IMR-90 (cell line): Measurements from ENCODE around the gene GH2. TPM values are rescaled to one million over a fixed set of nuclear protein-coding genes. Genes with fewer than 3 reads are reported as not detected.

Source experiments
- ATAC-seq: fragments of 200-7000 bp; cut with Tn5 transposase; 2 replicates; pipeline ENCODE4 v1.9.1; 2020; ENCODE audit warnings: low read depth, mild to moderate bottlenecking, moderate library complexity
- BruUV-seq: library from RNA; stranded (reverse); fragments of 400-500 nt; replicated peaks from 2 replicates; lab custom pipeline; 2021; lab: Mats Ljungman, UMichigan
- CTCF ChIA-PET: fragments of 300-600 bp; formaldehyde crosslinking; extraction: SDS; loops from one replicate; lab custom pipeline; 2021; ENCODE audit warnings: antibody characterized with exemption; lab: Yijun Ruan, JAX
- POLR2A ChIA-PET: fragments of 300-600 bp; sonication (Branson Sonifier 250); formaldehyde crosslinking; loops from one replicate; lab custom pipeline; 2022; ENCODE audit warnings: antibody characterized with exemption; ENCODE audit not compliant: unreplicated experiment; lab: Charles Lee
- DNase-seq: peaks from one replicate; pipeline ENCODE4 v3.0.0; 2013
- H2AFZ ChIP-seq: replicated peaks from 2 replicates; pipeline ENCODE3; 2013; ENCODE audit warnings: low read length, mild to moderate bottlenecking; ENCODE audit not compliant: poor library complexity
- H2AK5ac ChIP-seq: 2 replicates; pipeline ENCODE4 v1.6.1; 2013; ENCODE audit warnings: low read depth, low read length, inconsistent platforms
- H2AK9ac ChIP-seq: replicated peaks from 2 replicates; pipeline ENCODE3; 2013; ENCODE audit warnings: mild to moderate bottlenecking, low read depth, low read length, moderate library complexity; ENCODE audit not compliant: poor library complexity
- H2BK120ac ChIP-seq: 2 replicates; pipeline ENCODE4 v1.6.1; 2013; ENCODE audit warnings: low read depth, low read length, inconsistent platforms
- H2BK15ac ChIP-seq: 3 replicates; pipeline ENCODE4 v1.6.1; 2013; ENCODE audit warnings: low read depth, low read length, inconsistent platforms
- H2BK20ac ChIP-seq: 2 replicates; pipeline ENCODE4 v1.6.1; 2013; ENCODE audit warnings: low read depth, mild to moderate bottlenecking, inconsistent platforms, low read length, moderate library complexity
- H2BK5ac ChIP-seq: 2 replicates; pipeline ENCODE4 v1.6.1; 2013; ENCODE audit warnings: mild to moderate bottlenecking, low read depth, low read length, inconsistent platforms; ENCODE audit not compliant: poor library complexity, severe bottlenecking
- H3K14ac ChIP-seq: replicated peaks from 2 replicates; pipeline ENCODE4 v1.6.1; 2013; ENCODE audit warnings: low read depth, low read length, inconsistent platforms
- H3K18ac ChIP-seq: 2 replicates; pipeline ENCODE4 v1.6.1; 2013; ENCODE audit warnings: low read depth, low read length, control low read depth
- H3K23ac ChIP-seq: 2 replicates; pipeline ENCODE4 v1.6.1; 2013; ENCODE audit warnings: low read depth, low read length, inconsistent platforms
- H3K27ac ChIP-seq: 2 replicates; pipeline ENCODE4 v1.5.1; 2013; ENCODE audit warnings: mild to moderate bottlenecking, control low read depth, low read length; ENCODE audit not compliant: insufficient read depth
- H3K27me3 ChIP-seq: 2 replicates; pipeline ENCODE4 v1.6.1; 2013; ENCODE audit warnings: low read length; ENCODE audit not compliant: control insufficient read depth, insufficient read depth
- H3K36me3 ChIP-seq: 2 replicates; pipeline ENCODE4 v1.6.1; 2013; ENCODE audit warnings: low read length, mixed read lengths; ENCODE audit not compliant: control insufficient read depth, insufficient read depth
- H3K4ac ChIP-seq: 2 replicates; pipeline ENCODE4 v1.6.1; 2013; ENCODE audit warnings: low read depth, low read length, inconsistent platforms
- H3K4me1 ChIP-seq: 2 replicates; pipeline ENCODE4 v1.6.1; 2013; ENCODE audit warnings: low read length, mixed read lengths; ENCODE audit not compliant: control insufficient read depth, insufficient read depth
- H3K4me2 ChIP-seq: 2 replicates; pipeline ENCODE4 v1.6.1; 2013; ENCODE audit warnings: low read depth, mild to moderate bottlenecking, control low read depth, low read length, moderate library complexity
- H3K4me3 ChIP-seq: 2 replicates; pipeline ENCODE4 v1.5.1; 2013; ENCODE audit warnings: low read depth, mild to moderate bottlenecking, control low read depth, low read length, moderate library complexity; ENCODE audit not compliant: insufficient read depth
- H3K56ac ChIP-seq: 2 replicates; pipeline ENCODE4 v1.6.1; 2013; ENCODE audit warnings: low read length, inconsistent platforms; ENCODE audit not compliant: insufficient read depth; ENCODE audit errors: extremely low read depth
- H3K79me1 ChIP-seq, 2 experiments: 2 replicates each; pipeline ENCODE4 v1.6.1; 2013; ENCODE audit warnings: low read length in 2 of 2, inconsistent platforms in 1 of 2, low read depth in 1 of 2
- H3K9ac ChIP-seq: 2 replicates; pipeline ENCODE4 v1.6.1; 2013; ENCODE audit warnings: low read depth, low read length, control low read depth
- H3K9me1 ChIP-seq: 2 replicates; pipeline ENCODE4 v1.6.1; 2013; ENCODE audit warnings: low read length, inconsistent platforms; ENCODE audit not compliant: insufficient read depth
- H3K9me3 ChIP-seq: 2 replicates; pipeline ENCODE4 v1.6.1; 2013; ENCODE audit warnings: low read length; ENCODE audit not compliant: control insufficient read depth, insufficient read depth
- H4K20me1 ChIP-seq: 2 replicates; pipeline ENCODE4 v1.6.1; 2013; ENCODE audit warnings: low read length, inconsistent platforms; ENCODE audit not compliant: insufficient read depth
- H4K5ac ChIP-seq: 2 replicates; pipeline ENCODE4 v1.6.1; 2013; ENCODE audit warnings: mild to moderate bottlenecking, low read depth, low read length, control low read depth
- H4K8ac ChIP-seq, 2 experiments: 2 replicates each; pipeline ENCODE4 v1.6.1; 2013; ENCODE audit warnings: low read depth in 2 of 2, low read length in 2 of 2, control low read depth in 1 of 2, inconsistent platforms in 1 of 2
- H4K91ac ChIP-seq: 2 replicates; pipeline ENCODE4 v1.6.1; 2013; ENCODE audit warnings: low read depth, low read length, inconsistent platforms; ENCODE audit not compliant: insufficient read depth
- BHLHE40 ChIP-seq: fragments of 150-350 bp; IDR thresholded peaks from 2 replicates; pipeline ENCODE4 v1.6.1; 2016; ENCODE audit warnings: mild to moderate bottlenecking, low read depth, low read length
- CEBPB ChIP-seq: IDR thresholded peaks from 2 replicates; pipeline ENCODE4 v1.6.1; 2012; ENCODE audit warnings: low read depth, low read length, improper control_type of control experiment
- CHD1 ChIP-seq: IDR thresholded peaks from 2 replicates; pipeline ENCODE4 v1.6.1; 2012; ENCODE audit warnings: low read depth, low read length, improper control_type of control experiment
- CTCF ChIP-seq: conservative IDR thresholded peaks from 2 replicates; pipeline ENCODE4 v1.5.1; 2012; ENCODE audit warnings: mild to moderate bottlenecking, low read depth, low read length, improper control_type of control experiment
- ELK1 ChIP-seq: fragments of 150-350 bp; IDR thresholded peaks from 2 replicates; pipeline ENCODE4 v1.6.1; 2016; ENCODE audit warnings: low read depth, mild to moderate bottlenecking, low read length, moderate library complexity, borderline replicate concordance
- FOS ChIP-seq: fragments of 150-350 bp; IDR thresholded peaks from 2 replicates; pipeline ENCODE4 v1.6.1; 2016; ENCODE audit warnings: low read depth, low read length
- MAFK ChIP-seq: IDR thresholded peaks from 2 replicates; pipeline ENCODE4 v1.6.1; 2012; ENCODE audit warnings: low read depth, low read length, improper control_type of control experiment
- MAZ ChIP-seq: IDR thresholded peaks from 2 replicates; pipeline ENCODE4 v1.6.1; 2012; ENCODE audit warnings: low read depth, mild to moderate bottlenecking, low read length, improper control_type of control experiment, moderate library complexity, borderline replicate concordance
- MXI1 ChIP-seq: IDR thresholded peaks from 2 replicates; pipeline ENCODE4 v1.6.1; 2012; ENCODE audit warnings: low read depth, mild to moderate bottlenecking, low read length, moderate library complexity, borderline replicate concordance
- NFE2L2 ChIP-seq: fragments of 150-350 bp; IDR thresholded peaks from 2 replicates; pipeline ENCODE4 v1.6.1; 2016; ENCODE audit warnings: low read depth, mild to moderate bottlenecking, low read length
- POLR2A ChIP-seq: IDR thresholded peaks from 2 replicates; pipeline ENCODE4 v1.6.1; 2012; ENCODE audit warnings: mild to moderate bottlenecking, low read depth, low read length
- RAD21 ChIP-seq: IDR thresholded peaks from 2 replicates; pipeline ENCODE4 v1.6.1; 2012; ENCODE audit warnings: low read length, improper control_type of control experiment
- RCOR1 ChIP-seq: IDR thresholded peaks from 2 replicates; pipeline ENCODE4 v1.6.1; 2012; ENCODE audit warnings: mild to moderate bottlenecking, low read length, improper control_type of control experiment; ENCODE audit not compliant: insufficient replicate concordance
- RFX5 ChIP-seq: IDR thresholded peaks from 2 replicates; pipeline ENCODE4 v1.8.0; 2012; ENCODE audit warnings: low read depth, mild to moderate bottlenecking, low read length, moderate library complexity
- SMC3 ChIP-seq: fragments of 150-350 bp; IDR thresholded peaks from 2 replicates; pipeline ENCODE4 v1.6.1; 2016; ENCODE audit warnings: low read depth, mild to moderate bottlenecking, antibody characterized with exemption, low read length, moderate library complexity
- USF2 ChIP-seq: fragments of 150-350 bp; IDR thresholded peaks from 2 replicates; pipeline ENCODE4 v1.6.1; 2017; ENCODE audit warnings: mild to moderate bottlenecking, antibody characterized with exemption, low read length, low read depth
- WGBS, 2 experiments: methylation state at CpG; one replicate each; pipeline versions ENCODE4 v1.1.5 to v1.1.7; 2013; ENCODE audit warnings: missing lambda C conversion rate in 2 of 2; ENCODE audit not compliant: insufficient read length in 1 of 2; ENCODE audit errors: extremely low coverage in 2 of 2; 5-methylcytosine and 5-hydroxymethylcytosine counted together
- dilution Hi-C: fragments of 300-500 bp; cut with HindIII; formaldehyde crosslinking; loops from one replicate; pipeline ENCODE4 v1.14.3; 2018; ENCODE audit warnings: low sequenced_read_pairs; ENCODE audit not compliant: unreplicated experiment
- in situ Hi-C: fragments of 300-500 bp; cut with MboI; formaldehyde crosslinking; loops from 3 replicates; pipeline ENCODE4 v1.14.3; 2019; ENCODE audit warnings: low sequenced_read_pairs, inconsistent platforms, mixed read lengths
- intact Hi-C: fragments of 100-400 bp; cut with micrococcal nuclease; formaldehyde crosslinking; loops from 2 replicates; pipeline ENCODE4 v1.10.0; 2022
- polyA plus RNA-seq, 3 experiments: library from polyadenylated mRNA; depleted of rRNA; stranded (reverse); fragments of >200 nt; gene quantifications; 2 replicates each; pipeline ENCODE4 v1.2.3, GENCODE V29; 2012; ENCODE audit warnings: low replicate concordance in 1 of 3
- total RNA-seq: library from RNA; depleted of rRNA; stranded (reverse); fragments of >200 nt; gene quantifications from 2 replicates; pipeline ENCODE4 v1.2.3, GENCODE V29; 2012

Gene GH2
- total and polyA plus RNA-seq, 2 of the 4 experiments (the other 2 are of a cell fraction) = not detected

- Histone ChIP-seq H3K79me1 (peaks cover 8 to 77% of the 10 kb centered on the region in 2 experiments; a peak in 3 of 4 replicates), H3K18ac (no peak overlapping the region), H3K23ac (no peak overlapping the region), H2AK5ac (no peak overlapping the region), H4K8ac (no peak overlapping the region), H2BK20ac (no peak overlapping the region), H3K4ac (no peak overlapping the region), H2AFZ (no peak overlapping the region), H3K27me3 (no peaks in the 10 kb centered on the region), H2BK15ac (no peak overlapping the region), H2BK120ac (no peak overlapping the region), H3K36me3 (peaks cover 59% of the 10 kb centered on the region), H3K14ac (no peak overlapping the region), H2BK5ac (no peak overlapping the region), H2AK9ac (peak overlapping the region; percentile 13), H3K56ac (no peak overlapping the region), H3K4me2 (no peak overlapping the region), H3K4me1 (peaks cover 13% of the 10 kb centered on the region), H3K4me3 (no peak overlapping the region), H4K5ac (no peak overlapping the region), H3K9me3 (no peaks in the 10 kb centered on the region), H3K9ac (no peak overlapping the region), H3K9me1 (peaks cover 3% of the 10 kb centered on the region), H3K27ac (no peak overlapping the region), H4K20me1 (peaks cover 42% of the 10 kb centered on the region), H4K91ac (no peak overlapping the region)
- no TSS peak for BruUV-seq
- ChIA-PET POLR2A (no interaction called here), CTCF (interaction anchor here (0.9 to 1.4 kb wide), 2 partner anchors 9 to 31 kb away, joined by 3 read pairs; no protein-coding TSS in a partner anchor)
- WGBS, 2 experiments = 95% methylated on average over 3 of the region's 9 CpGs; no CpG with 5 or more reads in 1 of the 2 experiments
- in situ Hi-C loops (no loop called here), dilution Hi-C loops (no loop called here), intact Hi-C loops (no loop called here)
- no peak for TF ChIP-seq MAZ
- no peak for TF ChIP-seq CTCF
- TF ChIP-seq BHLHE40 = no peak
- TF ChIP-seq RAD21 = no peak
- no peak for TF ChIP-seq NFE2L2
- TF ChIP-seq RCOR1 = no peak
- no peak for TF ChIP-seq MXI1
- TF ChIP-seq FOS = no peak
- no peak for TF ChIP-seq SMC3
- no peak for TF ChIP-seq CHD1
- TF ChIP-seq USF2 = no peak
- no peak for TF ChIP-seq RFX5
- TF ChIP-seq ELK1 = no peak
- no peak for TF ChIP-seq MAFK
- no peak for TF ChIP-seq CEBPB
- no peak for TF ChIP-seq POLR2A
- ATAC-seq (no peak), DNase-seq (no peak)
Measured at GRCh38 chr17:63835167-63835720, 46.5 kb downstream of the GH2 start.
